ENCODE results near the gene MAX.

MAX gene, protein sequence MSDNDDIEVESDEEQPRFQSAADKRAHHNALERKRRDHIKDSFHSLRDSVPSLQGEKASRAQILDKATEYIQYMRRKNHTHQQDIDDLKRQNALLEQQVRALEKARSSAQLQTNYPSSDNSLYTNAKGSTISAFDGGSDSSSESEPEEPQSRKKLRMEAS

DNA sequence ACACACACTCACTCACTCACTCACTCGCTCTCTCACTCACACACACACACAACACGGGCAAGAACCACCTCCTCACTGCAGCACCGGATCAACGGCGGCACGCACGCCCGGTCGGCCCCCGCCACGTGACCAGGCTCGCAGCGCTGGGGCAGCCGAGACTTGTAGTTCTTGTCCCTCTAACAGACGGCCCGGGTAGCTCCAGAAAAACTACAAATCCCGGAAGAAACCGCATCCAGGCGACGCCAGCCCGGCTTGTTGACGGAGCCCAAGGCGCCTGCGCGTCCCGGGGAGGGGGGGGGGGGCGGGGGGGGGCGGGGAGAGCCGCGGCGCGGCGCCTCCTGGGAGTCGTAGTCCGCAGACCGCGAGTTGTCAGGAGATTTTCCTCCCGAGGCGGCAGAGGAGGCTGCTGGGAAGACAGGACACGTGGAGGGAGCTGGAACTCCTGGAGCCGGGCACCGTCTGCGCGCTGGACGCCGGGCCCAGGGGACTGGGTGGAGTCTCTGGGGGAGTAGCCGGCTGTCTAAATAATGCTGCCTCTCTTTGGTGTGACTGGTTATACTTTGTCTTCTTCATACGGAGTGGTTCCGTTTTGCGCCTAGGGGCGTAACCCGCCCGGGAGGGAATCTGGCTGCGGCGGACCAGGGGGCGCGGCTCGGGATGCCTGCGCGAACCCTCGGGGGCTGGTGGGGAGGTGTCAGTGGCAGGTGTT is at the start of gene MAX:
MAX (minus strand) TSS at position 77 of the 709 bp plus-strand sequence. CDS start 178 bp downstream, outside the sequence.
- DNase-seq: peak; percentile 76

DNA sequence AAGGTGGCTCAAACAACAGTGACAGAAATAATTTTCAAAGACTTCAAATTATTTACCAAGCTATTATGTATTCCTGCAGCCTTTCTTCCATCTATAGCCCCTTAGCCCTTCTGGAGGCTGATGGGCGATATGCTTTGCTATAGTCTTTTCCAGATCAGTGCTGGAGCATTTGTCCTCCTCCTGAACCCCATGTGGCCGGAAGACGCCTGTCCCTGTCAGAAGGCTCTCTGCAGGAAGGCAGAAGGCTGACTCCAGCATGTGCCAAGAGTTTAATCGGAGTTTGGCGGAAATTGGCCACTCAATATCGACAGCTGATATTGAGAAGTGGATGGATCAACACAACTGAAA is 49.3 kb upstream of the MAX start:
- DNase-seq: no peak

DNA sequence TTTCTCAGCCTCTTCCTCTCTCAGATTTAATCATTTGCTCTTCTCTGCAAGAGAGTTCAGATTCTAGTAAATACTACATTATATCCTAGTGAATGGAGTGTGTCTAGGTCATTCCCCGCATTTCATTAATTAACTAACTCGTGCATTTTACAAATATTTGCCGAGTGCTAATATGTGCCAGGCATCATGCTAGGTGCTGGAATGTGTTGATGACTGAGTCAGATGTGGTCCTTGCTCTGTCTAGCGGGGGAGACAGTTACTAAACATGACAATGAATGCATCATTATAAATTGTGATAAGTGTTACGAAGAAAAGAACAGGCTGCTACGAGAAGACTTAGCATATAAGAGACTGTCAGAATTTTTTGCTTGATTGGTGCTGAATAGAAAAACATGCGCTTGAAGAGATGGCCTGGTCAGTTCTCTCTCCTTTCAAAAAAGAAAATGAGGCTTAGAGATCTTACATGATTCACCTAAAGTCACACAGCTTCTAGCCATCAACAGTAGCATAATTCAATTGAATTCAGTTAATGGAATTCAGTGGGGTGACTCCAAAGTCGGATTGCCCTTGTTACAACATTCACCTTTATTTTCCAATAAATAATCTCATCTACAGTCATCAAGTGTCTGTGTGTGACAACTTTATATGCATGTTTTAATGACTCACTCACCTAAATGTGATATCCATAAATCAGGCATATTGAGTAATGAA is 48.7 kb upstream of the MAX start:
- DNase-seq: no peak

DNA sequence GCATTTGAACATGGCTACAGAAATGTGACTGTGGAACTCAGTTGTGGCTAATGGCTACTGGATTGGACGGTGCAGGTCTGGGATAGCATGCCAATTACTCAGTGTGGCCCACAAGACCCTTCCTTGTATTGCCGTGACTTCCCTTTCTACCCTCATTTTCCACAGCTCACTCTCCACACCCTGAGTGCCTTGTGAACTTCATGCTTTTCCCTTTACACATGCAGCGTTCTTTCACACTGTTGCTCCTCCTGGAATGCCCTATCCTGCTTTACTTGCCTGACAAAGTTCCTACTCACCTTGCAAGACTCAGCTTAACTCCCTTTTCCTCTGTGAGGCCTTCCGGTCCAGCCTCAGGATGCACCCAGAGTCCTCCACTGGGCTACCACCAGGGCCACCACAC is 46.8 kb upstream of the MAX start:
- no peak for DNase-seq

DNA sequence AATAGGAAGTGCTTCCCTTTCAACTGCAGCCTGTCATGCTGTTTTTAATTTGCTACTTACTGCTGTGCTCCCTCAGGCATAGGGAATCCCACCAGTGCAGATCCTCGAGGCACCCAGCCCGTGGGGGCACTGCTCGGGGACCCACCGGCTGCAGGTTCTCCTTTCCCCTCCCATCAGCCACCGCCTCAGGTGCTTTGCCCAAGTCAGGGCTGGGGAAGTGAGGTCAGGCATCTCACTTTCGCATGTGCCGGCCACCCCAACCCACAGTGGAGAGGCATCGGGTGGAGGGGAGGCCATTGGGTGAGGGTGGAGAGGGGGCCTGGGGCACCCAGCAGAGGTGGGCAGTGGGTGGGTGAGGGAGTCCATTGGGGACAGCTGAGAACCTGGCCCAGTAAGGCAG is 41.9 kb upstream of the MAX start:
- DNase-seq: no peak

DNA sequence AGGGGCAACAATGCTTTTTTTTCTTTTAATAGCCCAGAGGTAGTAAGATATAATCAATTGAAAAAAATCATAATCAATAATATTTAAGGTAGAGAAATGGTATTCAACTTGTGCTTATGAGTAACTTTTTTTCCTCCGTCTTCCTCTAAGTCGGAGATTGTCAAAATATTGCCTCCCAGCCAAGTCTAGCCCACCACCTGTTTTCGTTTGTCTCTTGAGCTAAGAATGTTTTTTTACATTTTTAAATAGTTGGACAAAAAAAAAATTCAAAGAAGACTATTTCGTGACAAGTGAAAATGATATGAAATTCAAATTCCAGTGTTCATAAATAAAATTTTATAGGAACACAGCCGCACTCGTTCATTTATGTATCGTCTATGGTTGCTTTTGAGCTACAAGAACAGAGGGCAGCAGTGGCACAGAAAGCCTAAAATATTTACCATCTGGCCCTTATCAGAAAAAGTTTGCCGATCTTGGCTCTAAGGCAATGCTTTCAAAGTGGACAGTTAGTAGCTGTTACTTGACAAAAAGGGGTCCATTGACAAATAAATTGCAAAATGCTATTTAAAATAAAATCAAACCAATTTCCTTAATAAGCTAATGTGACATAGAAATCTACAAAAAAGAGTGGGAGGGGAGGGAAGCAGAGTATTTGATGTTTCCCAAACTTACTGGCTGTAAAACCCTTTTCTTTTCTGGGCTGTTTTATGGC is 40.8 kb upstream of the MAX start:
- no peak for DNase-seq

DNA sequence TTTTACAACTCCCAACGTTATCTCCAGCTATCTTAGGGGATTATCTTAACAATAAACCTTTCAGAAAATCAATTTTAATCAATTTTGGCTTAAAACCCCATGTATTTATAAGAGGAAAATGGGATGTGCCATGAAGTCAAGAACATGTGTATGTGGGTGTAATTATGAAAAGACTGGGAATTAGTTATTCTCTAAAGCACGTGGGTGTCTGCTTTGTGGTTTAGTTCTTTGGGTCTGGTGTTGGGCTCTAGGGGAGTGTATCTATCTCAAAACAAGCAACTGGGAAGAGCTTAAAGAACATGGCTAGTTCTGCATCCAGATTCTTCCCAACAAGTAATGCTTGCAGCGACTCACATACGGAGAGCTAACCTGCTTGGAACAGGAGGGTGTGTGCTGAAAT is 40.1 kb upstream of the MAX start:
- DNase-seq: no peak

DNA sequence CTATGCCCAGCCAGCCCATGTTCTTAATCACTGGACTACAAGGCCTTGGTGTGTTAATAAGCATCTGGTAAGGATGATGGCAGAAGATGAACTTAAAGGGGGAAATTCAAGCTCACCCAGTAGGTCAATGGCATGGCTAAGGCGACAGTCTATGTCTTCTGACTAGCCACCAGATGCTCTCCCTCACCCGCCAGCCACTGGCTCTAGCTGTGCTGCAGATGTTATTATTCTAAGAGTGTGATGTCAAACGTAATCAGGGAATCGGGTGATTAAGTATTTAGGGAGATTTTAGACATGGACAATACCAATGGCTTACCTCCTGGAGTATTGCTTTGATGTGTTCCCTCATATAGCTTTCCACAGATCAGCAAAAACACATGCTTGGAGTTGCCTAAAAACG is 39.2 kb upstream of the MAX start:
- no peak for DNase-seq

DNA sequence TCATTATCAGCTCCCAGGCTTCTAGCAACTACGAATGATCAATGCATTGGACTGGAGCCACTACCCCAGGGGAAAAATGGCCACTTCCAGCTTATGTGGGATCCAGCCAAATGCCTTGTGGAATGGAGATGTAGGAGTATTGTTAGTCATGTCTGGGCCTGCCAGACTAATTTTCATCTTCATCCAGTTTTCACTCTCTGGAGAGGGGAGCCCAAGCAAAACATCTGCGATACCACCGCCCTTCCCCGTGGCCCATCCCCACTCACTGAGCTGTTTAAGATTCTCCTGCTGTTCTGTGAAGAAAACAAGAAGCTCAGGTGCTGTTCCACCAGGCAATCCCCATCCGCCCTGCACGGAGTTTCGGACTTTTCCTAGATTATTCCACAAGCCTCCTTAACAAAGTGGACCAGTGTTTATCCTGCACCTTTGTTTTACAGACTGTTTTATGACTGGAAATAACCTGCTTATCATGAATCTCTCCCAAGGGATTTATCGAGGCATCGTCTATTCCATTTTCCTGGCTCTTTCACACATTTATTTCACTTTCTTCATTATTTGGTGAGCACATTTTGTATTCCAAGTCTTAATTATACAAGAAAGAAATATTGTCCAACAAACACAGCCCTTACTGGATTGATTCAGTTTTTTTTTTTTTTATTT is 35.5 kb upstream of the MAX start:
- DNase-seq: no peak

DNA sequence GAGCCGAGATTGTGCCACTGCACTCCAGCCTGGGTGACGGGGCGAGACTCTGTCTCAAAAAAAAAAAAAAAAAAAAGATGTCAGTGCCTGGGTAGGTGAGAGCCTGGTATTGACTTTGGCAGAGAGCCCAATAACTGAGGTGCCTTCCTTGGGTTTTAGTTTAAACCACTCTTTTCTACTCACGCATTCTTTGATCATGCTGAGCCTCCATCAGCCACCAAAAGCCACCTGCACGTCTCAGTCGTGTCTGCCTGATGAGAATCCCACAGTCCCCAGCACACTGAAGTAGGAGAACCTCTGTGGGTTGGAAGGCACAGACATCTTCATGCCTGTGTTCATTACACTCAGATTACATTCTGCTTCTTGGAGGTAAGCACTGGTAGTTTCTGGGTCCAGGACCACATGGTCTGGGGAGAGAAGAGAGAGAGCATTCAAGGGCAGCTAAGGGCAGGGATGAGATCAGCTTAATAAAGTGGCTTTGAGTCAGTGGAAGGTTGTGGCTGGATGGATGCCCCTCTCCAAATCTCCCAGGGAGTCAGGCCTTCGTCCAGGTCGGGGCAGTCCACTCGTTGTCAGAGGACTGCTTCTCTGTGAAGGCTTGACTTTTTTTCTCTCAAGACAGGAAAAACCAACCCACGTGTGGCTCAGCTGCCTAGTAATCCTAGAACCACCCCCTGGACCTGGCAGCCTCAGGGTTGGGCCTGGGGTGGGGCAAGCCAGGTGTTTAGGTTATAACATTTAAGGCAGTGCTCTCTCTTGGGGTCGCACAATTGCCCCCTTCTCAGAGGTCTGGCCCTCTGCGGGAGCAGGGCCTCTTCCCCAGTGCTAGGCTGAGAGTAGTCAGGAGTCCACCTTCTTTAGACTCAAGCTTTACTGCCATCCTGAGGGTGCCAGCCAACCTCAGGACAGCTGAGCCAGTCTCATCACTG is 32.6 kb upstream of the MAX start:
- no peak for DNase-seq

DNA sequence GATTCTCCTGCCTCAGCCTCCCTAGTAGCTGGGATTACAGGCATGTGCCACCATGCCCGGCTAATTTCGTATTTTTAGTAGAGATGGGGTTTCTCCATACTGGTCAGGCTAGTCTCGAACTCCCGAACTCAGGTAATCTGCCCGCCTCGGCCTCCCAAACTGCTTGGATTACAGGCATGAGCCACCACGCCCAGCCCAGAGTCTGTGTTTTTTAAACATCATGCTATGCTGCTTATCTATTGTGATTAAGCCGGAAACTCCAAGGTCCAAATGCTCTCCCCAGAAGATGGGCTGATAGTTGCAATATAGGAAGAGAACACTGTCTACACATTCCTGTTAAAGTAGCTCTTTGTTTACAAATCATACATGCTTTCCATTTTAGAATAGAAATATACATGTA is 30.5 kb upstream of the MAX start:
- DNase-seq: no peak

DNA sequence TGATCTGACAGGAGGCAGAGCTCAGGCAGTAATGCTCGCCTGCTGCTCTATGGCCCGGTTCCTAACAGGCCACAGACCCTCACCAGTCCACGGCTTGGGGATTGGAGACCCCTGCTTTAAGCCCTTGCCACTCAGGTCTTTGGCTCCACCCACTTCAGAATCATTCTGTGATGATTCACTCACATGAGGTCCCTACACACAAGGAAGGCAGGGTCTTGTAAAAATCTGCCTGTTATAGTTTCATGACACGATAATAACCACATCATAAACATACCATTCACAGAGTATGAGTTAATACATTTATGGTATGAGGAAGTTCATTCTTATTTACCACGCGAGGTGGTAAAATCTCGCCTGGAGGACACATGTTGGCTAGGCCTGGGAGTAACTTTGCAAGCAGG is 29.0 kb upstream of the MAX start:
- DNase-seq: no peak

DNA sequence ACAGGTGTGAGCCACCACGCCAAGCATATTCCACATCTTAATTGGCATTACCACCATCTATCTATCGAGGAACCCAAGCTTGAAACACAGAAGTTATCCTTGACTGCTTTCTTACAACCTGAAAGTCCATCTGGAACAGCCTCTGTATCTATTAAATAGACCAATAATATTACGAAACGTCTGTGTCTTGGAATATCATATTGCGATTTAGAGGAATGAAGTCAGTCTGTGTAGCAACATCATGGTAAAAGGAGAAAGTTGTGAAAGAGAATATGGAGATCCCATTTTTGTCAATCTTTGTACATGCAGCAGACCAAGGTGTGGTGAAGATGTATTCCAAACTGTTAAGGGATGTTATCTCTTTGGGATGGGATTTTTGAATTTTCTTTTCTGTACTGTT is 25.8 kb upstream of the MAX start:
- DNase-seq: no peak

DNA sequence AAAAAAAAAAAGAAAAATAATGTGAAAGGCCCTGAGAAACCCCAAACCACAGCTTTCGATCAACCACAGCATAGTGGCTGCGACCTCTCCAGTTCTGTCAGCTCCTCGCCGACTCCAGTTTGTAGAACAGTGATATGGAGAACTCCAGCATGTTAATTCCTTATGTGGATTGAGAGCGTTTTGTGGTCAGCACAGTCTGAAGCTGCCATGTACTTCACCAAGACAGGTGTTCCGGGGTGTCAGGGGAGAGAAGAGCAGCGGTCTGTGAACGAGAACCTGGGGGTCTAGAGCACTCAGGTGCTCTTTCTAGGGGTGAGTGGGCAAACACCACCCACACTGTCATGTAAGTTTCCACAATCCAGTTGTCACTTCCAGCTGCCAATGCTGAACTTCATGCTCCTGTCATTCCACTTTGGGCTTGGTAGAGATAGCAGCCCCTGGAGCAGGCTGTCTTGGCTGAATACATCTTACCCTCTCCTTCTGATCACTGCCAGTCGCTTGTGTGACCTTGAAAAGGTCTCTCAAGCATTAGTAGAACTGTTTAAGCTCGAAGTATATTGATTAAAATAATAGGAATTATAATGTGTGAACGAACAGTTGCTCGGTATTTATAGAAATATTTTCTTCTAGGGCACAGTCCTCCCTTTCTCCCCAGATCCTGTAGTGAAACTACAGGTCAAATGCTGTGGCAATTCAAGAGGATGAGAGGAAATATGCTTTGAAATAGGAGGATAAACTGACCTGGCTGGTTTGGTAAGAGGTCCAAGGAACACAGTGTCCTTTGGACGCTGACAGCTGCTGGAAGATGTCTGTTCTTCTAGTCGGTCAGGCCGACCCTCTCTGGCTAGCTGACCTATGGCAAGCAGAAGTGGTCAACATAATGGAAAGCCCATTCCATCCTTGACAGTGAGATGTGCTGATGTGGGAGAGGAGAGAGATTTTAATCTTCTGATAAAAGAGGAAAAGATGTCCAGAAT is 15.7 kb upstream of the MAX start:
- no peak for DNase-seq

DNA sequence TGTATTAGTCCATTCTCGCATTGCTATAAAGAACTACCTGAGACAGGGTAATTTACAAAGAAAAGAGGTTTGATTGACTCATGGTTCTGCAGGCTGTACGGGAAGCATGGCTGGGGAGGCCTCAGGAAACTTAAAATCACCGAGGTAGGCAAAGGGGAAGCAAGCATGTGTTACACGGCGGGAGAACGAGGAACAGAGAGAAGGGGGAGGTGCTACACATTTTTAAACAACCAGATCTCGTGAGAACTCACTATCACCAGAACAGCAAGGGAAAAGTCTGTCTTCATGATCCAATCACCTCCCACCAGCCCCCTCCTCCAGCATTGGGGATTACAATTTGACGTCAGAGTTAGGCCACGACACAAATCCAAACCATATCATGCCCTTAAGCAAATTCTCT is 13.3 kb upstream of the MAX start:
- DNase-seq: no peak

DNA sequence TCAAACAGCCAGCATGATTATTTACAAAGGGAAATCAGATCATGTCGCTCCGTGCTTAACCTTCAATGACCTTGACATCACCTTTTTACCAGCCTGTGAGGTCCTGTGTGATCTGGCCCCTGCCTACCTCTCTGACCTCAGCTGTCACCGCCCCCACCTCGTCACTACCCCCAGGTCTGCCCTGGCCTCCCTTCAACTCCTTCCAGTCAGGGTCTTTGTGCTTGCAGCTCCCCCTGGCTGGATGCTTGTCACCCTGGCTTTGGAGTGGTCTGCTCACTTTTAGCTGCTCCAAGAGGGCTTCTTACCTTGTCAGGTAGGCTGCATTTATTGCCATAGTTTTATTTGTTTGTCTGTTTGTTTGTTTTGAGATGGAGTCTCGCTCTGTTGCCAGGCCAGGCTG is 8.2 kb upstream of the MAX start:
- no peak for DNase-seq

DNA sequence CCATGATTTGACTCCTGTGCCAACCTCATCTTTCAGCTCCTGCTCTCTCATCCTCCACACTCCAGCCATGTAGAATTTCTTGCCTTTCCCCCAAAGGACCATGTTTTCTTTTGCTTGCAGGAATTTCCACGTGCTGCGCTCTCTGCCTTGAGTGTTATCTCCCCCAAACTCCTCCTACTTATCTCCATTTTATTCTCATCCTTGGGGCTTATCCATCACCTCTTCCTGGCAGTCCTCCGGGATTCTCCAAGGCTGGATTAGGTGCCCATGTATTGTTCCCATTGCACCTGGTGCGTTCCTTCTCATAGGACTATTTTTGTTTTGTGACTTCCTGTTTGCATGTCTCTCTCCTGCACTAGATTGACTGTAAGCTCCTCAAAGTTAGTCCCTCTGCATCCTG is 7.0 kb upstream of the MAX start:
- DNase-seq: no peak

DNA sequence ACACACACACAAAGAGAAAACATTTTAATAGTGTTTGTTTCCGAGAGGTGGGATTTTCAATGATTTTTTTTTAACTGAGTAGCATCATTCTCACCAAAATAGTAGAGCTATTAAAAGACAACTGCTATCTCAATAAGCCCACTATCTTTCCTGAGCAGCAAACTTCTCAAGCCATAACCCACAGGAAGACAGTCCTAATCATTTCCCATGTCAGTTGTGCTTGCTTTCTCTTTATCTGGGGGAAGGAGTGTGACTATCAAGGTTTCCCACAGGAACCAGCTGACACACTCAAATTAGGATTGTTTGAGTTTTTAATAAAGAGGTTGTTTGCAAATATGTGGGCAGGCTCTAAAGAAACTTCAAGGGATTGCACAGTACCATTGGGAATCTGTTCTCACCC is 4.9 kb upstream of the MAX start:
- DNase-seq: no peak

DNA sequence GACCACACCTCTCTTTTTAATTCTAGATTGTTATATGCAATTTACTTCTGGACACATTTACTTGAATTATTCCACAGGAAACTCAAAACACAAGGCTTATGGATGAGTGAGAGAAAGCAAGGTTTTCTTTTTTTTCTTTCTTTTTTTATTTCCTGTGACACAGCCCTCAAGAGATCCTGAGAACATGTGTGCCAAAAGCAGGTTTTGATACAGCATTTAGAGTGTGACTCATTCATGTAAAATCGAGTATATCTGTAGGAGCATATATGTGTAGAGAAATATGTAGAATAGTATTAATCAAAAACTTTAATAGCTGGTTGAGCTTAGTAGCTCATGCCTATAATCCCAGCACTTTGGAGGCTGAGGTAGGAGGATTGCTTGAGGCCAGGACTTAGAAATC is 4.4 kb upstream of the MAX start:
- DNase-seq: no peak

DNA sequence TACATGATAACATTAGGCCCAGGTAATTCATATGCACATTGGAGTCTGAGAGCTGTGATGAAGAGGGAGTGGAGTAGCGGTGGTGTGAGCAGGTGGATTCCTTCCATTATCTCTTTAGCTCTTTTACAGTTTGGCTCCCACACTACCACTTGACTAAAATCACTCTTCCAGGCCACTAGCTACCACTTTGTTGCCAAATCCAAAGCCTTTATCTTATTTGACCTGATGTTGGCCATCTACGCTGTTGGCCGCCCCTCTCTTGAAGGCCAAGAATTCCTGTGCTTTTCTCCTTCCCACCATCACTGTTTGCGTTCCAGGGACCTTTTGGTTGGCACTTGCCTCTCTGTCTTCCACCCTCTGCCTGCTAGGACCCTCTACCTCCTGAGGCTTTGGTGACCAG is 4.0 kb upstream of the MAX start:
- DNase-seq: no peak

DNA sequence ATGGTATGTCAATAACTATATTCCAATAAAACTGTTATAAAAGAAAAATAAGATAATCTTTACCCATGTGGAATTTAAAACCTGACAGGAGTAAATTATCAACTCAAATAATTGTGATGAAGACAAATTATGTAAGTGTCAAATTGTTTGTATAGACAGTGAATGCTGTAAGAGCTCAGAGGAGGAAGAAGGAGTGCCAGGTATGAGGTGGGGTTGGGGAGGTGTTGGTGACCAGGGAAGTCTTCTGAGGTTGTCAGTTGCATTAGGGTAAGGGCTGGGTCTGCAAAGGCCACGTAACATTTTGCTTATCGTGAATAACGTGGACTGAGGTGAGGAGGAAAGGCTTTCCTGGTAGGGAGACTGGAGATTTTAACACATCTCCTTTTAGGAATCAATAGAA is 2.5 kb upstream of the MAX start:
- no peak for DNase-seq
